ENCODE measurements around the gene IGFALS.

IGFALS gene

GRCh38 chr16:1741553-1742165 lies 51.8 kb downstream of the IGFALS start:
- no peak for DNase-seq

DNA sequence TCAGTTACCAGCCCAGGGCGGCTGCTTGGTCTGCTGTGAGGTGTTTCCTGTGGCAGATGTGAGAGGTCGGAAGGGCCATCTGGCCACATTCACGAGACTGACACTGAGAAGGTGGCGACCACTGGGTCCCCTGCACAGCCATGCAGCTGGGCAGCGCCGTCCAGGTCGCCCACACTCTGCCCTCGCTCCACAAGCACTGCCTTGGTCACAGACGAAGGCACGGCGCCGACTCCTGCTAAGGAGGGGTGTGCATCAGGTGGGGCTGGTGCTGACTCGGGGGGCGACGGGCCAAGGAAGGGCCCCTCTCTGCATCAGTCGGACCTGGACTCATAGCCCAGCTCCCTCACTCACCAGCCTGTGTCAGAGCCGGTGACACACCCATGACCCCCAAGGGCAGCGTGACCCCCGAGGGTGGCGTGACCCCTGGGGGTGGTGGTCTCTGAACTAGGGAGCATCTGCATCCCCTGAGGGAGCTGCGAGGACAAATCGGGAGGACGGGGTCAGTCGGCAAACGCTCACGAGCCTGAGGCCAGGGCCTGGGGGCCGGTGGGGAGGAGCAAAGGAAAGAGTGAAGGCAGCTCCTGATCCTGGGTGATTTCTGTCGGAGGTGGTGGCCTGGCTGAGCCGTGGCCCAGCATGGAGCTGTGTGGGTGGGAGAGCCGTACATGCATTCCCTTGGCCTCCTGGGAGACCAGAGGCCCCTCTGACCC lies 52.6 kb downstream of the IGFALS start:
- DNase-seq, result no peak
